Ovary (tissue), 9 donors: ENCODE results near the gene DDN. TPM values are rescaled to one million over a fixed set of nuclear protein-coding genes. Genes with fewer than 3 reads are reported as not detected.

Source experiments
- DNase-seq, 5 donors: peaks; one replicate each; pipeline ENCODE4 v3.0.0-alpha.2; 2019 to 2020
- H3K27ac ChIP-seq, 2 donors: fragments of 200-600 bp; one replicate each; pipeline versions ENCODE4 v1.5.1 to v1.8.0; 2019 to 2022
- H3K27me3 ChIP-seq: fragments of 200-600 bp; one replicate; pipeline ENCODE4 v1.8.0; 2022
- H3K36me3 ChIP-seq: fragments of 200-600 bp; sonication (generic); one replicate; pipeline ENCODE4 v1.5.1; 2019
- H3K4me1 ChIP-seq: one replicate; pipeline ENCODE4 v1.8.1; 2013; ENCODE audit warnings: mild to moderate bottlenecking, moderate library complexity; ENCODE audit not compliant: insufficient read depth
- H3K4me3 ChIP-seq: fragments of 200-600 bp; sonication (generic); one replicate; pipeline ENCODE4 v1.5.1; 2017
- H3K9me3 ChIP-seq, 2 donors: fragments of 200-600 bp in 1 of 2; sonication (generic) in 1 of 2; one replicate each; pipeline versions ENCODE4 v1.5.1 to v1.8.1; 2013 to 2019; ENCODE audit warnings: mild to moderate bottlenecking in 1 of 2, moderate library complexity in 1 of 2
- EP300 ChIP-seq: sonication (generic); formaldehyde crosslinking; IDR thresholded peaks from one replicate; pipeline ENCODE4 v1.6.1; 2017; ENCODE audit warnings: antibody characterized with exemption
- POLR2A ChIP-seq: fragments of 450-650 bp; IDR thresholded peaks from one replicate; pipeline ENCODE4 v1.6.1; 2017; ENCODE audit warnings: antibody characterized with exemption, mild to moderate bottlenecking, moderate library complexity
- WGBS, 3 donors: extraction: QIAGEN DNeasy Blood & Tissue Kit in 1 of 3; methylation state at CpG; one replicate each; pipeline versions ENCODE4 v1.1.5 to v1.1.7; 2013 to 2017; 5-methylcytosine and 5-hydroxymethylcytosine counted together
- intact Hi-C, 4 donors: fragments of 100-400 bp; cut with DNase I; formaldehyde crosslinking; loops; one replicate each; pipeline versions ENCODE4 v1.11.0 to v1.15.1; 2022 to 2023
- polyA plus RNA-seq, 2 donors: library from polyadenylated mRNA; stranded (reverse); fragments of 200-250 nt in 1 of 2; fragments of 350-450 nt in 1 of 2; fragmentation: Illumina TruSeq in 1 of 2; extraction: RNeasy Lipid Tissue Mini Kit (QIAGEN cat#74804) in 1 of 2; gene quantifications; one replicate each; pipeline ENCODE4 v1.2.3, GENCODE V29; 2013 to 2014
- total RNA-seq, 7 donors: library from RNA; depleted of rRNA in 2 of 7; stranded (reverse); fragments of >200 nt in 2 of 7; fragmentation: NEBNext Ultra II Directional in 3 of 7; extraction: Animal tissue kit (Norgen Biotek cat#: 25700) in 3 of 7; gene quantifications; one replicate each; pipeline versions ENCODE4 v1.1.0 to v1.2.4, GENCODE V29; 2016 to 2023
- TF ChIP-seq, protein P1 (sequence below), 3 donors: fragments of 450-650 bp in 2 of 3; fragments of 200-600 bp in 1 of 3; IDR thresholded peaks; one replicate each; pipeline versions ENCODE4 v1.5.1 to v1.8.0; 2016 to 2022; ENCODE audit warnings: antibody characterized with exemption in 3 of 3, mild to moderate bottlenecking in 1 of 3
- donor health status: DM: no; HTN: no; CAD: no; lungs with moderate emphysema.
- donor health status: DM: no; HTN: no; CAD: no.
- donor health status: Bipolar disorder and iron deficiency.
- donor health status: DM: yes; HTN: yes; CAD: no.
- donor health status: DM: no; HTN: no; CAD: no.
- donor health status: DM: yes; HTN: yes; CAD: no.

Gene DDN
- total and polyA plus RNA-seq, 9 donors: 0.04 to 0.28 (median 0.05) TPM; not detected in 6

- Histone ChIP-seq H3K27me3 (peaks cover 7% of the 10 kb centered on the region), H3K4me1 (peaks cover 11% of the 10 kb centered on the region)
- WGBS, 3 donors: 4 to 17% (median 6%) methylated on average over 13 of the region's 13 CpGs
These were observed 17.4 kb downstream of the DDN start for GRCh38 chr12:48981757-48982157.

DNA sequence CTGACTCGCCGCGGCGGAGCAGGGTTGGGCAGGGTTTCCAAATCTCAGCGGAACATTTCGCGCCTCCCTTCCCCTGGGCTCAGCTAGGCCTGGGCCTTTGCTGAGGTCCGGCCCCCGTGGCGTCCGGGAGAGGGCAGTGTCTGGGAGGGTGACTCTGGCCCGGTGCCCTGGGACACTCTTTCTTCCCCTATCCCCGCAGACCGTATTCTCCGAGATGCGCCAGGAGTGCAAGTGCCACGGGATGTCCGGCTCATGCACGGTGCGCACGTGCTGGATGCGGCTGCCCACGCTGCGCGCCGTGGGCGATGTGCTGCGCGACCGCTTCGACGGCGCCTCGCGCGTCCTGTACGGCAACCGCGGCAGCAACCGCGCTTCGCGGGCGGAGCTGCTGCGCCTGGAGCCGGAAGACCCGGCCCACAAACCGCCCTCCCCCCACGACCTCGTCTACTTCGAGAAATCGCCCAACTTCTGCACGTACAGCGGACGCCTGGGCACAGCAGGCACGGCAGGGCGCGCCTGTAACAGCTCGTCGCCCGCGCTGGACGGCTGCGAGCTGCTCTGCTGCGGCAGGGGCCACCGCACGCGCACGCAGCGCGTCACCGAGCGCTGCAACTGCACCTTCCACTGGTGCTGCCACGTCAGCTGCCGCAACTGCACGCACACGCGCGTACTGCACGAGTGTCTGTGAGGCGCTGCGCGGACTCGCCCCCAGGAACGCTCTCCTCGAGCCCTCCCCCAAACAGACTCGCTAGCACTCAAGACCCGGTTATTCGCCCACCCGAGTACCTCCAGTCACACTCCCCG is 18.0 kb downstream of the DDN start:
- no peak for DNase-seq
- intact Hi-C loops: loop anchor here in 1 of 4 donors (10.0 kb wide), 1 partner anchor 56 kb away; the partner anchor contains the start of gene FKBP11
- TF ChIP-seq EP300 (no peak), POLR2A (no peak)
- TF ChIP-seq, protein P1, sequence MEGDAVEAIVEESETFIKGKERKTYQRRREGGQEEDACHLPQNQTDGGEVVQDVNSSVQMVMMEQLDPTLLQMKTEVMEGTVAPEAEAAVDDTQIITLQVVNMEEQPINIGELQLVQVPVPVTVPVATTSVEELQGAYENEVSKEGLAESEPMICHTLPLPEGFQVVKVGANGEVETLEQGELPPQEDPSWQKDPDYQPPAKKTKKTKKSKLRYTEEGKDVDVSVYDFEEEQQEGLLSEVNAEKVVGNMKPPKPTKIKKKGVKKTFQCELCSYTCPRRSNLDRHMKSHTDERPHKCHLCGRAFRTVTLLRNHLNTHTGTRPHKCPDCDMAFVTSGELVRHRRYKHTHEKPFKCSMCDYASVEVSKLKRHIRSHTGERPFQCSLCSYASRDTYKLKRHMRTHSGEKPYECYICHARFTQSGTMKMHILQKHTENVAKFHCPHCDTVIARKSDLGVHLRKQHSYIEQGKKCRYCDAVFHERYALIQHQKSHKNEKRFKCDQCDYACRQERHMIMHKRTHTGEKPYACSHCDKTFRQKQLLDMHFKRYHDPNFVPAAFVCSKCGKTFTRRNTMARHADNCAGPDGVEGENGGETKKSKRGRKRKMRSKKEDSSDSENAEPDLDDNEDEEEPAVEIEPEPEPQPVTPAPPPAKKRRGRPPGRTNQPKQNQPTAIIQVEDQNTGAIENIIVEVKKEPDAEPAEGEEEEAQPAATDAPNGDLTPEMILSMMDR (IDR thresholded peaks at IDR 0.05): no peak
- H3K4me1 ChIP-seq: peaks cover 11% of the 10 kb centered on the region
- peaks cover 7% of the 10 kb centered on the region for H3K27me3 ChIP-seq
- 1 to 4% (median 2%) methylated on average over 88 to 91 of the region's 91 CpGs for WGBS, 3 donors
- no peaks in the 10 kb centered on the region for H3K9me3 ChIP-seq
- H3K4me3 ChIP-seq: no peak overlapping the region
- no peak overlapping the region for H3K27ac ChIP-seq
- no peaks in the 10 kb centered on the region for H3K36me3 ChIP-seq

More at GRCh38 chr12:48981757-48982157, 17.4 kb downstream of the DDN start:
- no peak for DNase-seq
- Histone ChIP-seq H3K4me3 (no peak overlapping the region), H3K27ac (no peak overlapping the region), H3K36me3 (no peaks in the 10 kb centered on the region), H3K9me3 (no peaks in the 10 kb centered on the region)
- no peak for TF ChIP-seq EP300
- TF ChIP-seq, protein P1 (IDR thresholded peaks at IDR 0.05): no peak
- no peak for TF ChIP-seq POLR2A
- intact Hi-C loops: loop anchor here in 1 of 4 donors (10.0 kb wide), 1 partner anchor 57 kb away; the partner anchor contains the start of gene FKBP11

GRCh38 chr12:48980389-48980952 is 18.7 kb downstream of the DDN start:
- no peak for DNase-seq
- Histone ChIP-seq H3K4me1 (peaks cover 11% of the 10 kb centered on the region), H3K9me3 (no peaks in the 10 kb centered on the region), H3K27ac (no peak overlapping the region), H3K27me3 (peaks cover 7% of the 10 kb centered on the region), H3K4me3 (peak overlapping the region; percentile 12), H3K36me3 (no peaks in the 10 kb centered on the region)
- TF ChIP-seq, protein P1 (IDR thresholded peaks at IDR 0.05): no peak
- TF ChIP-seq EP300 (no peak), POLR2A (no peak)
- 1 to 6% (median 1%) methylated on average over 40 to 46 of the region's 46 CpGs for WGBS, 3 donors
- intact Hi-C loops: loop anchor here in 1 of 4 donors (10.0 kb wide), 1 partner anchor 56 kb away; the partner anchor contains the start of gene FKBP11

DNA sequence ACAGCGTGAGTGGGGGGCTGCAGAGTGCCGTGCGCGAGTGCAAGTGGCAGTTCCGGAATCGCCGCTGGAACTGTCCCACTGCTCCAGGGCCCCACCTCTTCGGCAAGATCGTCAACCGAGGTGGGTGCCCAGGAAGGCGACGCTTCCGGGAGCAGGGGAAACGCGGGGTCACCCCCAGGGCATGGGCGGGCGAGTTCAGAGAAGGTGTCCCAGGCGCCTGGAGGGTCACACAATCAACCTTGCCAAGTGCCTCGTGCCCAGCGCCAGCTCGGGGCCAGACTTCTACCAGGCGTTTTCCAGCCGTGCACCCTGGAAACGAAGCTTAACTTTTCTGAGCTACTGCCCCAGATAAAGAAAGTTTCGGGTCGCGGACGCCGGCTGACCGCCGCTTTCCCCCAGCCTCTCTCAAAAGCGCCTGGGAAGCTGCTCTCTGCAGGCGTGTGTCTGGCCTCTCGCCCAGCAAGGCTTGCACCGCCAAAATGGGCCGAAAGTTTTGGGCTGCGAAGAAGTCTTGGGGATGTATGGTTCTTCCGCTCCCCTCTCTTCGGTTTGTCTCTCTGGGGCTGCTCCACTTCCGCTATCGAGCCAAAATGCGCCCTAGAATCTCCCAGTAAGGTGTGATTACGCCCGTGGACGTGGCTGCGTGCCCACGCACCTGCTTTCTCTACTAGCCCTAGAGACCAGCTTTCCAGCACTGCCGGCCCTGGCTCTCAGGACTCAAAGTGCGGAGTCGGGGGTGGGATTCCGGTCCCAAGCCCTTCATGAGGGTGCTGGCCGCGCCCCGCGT is 19.4 kb downstream of the DDN start:
- intact Hi-C loops: loop anchor here in 1 of 4 donors (10.0 kb wide), 1 partner anchor 55 kb away; the partner anchor contains the start of gene FKBP11
- 1 to 2% (median 1%) methylated on average over 50 to 55 of the region's 55 CpGs for WGBS, 3 donors
- Histone ChIP-seq H3K27ac (no peak overlapping the region), H3K36me3 (no peaks in the 10 kb centered on the region), H3K4me3 (no peak overlapping the region), H3K4me1 (peaks cover 11% of the 10 kb centered on the region), H3K27me3 (peaks cover 7% of the 10 kb centered on the region), H3K9me3 (no peaks in the 10 kb centered on the region)
- TF ChIP-seq POLR2A (no peak), EP300 (no peak)
- TF ChIP-seq, protein P1 (IDR thresholded peaks at IDR 0.05): no peak
- peak in 1 of 5 donors; percentile 48 for DNase-seq
